Measurements from ENCODE around the gene SPI1. TPM values are rescaled to one million over a fixed set of nuclear protein-coding genes. Genes with fewer than 3 reads are reported as not detected.

Gene SPI1
- total RNA-seq, 1 donor from 2014 or later: not detected

DNA sequence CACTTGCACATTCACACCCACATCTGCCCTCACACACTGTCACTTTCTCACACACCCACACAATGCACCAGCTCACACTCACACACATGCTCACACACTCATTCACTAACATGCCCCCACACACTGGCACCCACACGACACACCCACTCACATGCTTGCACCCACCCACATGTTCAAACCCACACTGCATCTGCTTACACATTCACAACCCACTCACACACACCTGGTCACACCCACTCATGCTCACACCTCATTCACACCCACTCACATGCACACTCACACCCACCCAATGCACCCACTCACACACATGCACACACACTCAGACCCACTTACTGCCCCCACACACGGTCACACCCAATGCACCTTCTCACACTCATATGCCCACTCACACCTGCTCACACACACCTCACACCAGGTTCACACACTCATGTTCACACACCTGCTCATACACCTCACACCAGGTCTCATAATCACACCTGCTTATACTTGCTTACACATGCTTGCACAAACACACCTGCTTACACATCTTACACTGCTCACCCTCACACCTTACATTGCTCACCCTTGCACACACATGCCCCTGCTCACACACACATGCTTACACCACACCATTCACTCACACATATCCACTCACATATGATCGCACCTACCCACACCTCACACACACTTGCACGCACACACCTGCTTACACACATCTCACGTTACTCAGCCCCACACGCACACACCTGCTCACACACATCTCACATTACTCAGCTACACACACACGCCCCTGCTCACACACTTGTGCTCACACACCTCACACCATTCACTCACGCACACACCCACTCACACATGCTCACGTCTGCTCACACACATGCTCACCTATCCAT is 22.0 kb downstream of the SPI1 start:
- TF ChIP-seq, protein P1, sequence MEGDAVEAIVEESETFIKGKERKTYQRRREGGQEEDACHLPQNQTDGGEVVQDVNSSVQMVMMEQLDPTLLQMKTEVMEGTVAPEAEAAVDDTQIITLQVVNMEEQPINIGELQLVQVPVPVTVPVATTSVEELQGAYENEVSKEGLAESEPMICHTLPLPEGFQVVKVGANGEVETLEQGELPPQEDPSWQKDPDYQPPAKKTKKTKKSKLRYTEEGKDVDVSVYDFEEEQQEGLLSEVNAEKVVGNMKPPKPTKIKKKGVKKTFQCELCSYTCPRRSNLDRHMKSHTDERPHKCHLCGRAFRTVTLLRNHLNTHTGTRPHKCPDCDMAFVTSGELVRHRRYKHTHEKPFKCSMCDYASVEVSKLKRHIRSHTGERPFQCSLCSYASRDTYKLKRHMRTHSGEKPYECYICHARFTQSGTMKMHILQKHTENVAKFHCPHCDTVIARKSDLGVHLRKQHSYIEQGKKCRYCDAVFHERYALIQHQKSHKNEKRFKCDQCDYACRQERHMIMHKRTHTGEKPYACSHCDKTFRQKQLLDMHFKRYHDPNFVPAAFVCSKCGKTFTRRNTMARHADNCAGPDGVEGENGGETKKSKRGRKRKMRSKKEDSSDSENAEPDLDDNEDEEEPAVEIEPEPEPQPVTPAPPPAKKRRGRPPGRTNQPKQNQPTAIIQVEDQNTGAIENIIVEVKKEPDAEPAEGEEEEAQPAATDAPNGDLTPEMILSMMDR (conservative IDR thresholded peaks at IDR 0.05; ENCODE audit: low read depth, low read length): no peak
- no peak for DNase-seq (ENCODE audit: low read depth)
- no peak overlapping the region for H3K4me3 ChIP-seq (ENCODE audit: low read depth, low read length)

DNA sequence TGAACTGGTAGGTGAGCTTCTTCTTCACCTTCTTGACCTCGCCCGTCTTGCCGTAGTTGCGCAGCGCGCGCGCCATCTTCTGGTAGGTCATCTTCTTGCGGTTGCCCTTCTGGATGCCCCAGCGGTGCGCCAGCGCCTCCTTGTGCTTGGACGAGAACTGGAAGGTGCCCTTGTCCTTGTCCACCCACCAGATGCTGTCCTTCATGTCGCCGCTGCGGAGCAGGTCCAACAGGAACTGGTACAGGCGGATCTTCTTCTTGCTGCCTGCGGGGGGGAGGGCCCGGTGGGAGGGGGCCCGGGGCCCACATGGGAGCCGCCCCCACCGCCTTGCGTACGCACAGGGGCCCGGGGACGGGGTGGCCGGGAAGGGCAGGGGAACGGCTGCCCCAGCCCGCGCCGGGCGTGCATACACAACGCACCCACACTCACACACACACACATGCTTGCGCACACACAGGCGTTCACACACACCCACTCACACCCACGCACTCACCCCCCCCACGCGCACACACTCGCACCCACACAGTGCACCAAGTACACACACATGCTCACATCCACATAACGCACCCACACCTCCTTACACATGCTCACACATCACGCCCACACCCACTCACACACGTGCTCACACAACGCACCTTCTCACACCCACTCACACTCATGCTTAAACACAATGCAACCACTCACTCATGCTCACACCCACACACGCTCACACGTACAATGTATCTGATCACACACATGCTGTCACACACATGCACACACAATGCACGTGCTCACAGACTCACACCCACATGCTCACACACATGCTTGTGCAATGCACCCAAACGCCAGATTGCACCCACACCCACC is 22.8 kb downstream of the SPI1 start:
- TF ChIP-seq, protein P1 (conservative IDR thresholded peaks at IDR 0.05; ENCODE audit: low read depth, low read length): peak; percentile 90
- H3K4me3 ChIP-seq (ENCODE audit: low read depth, low read length): peak overlapping the region; percentile 57
- peak; percentile 38 for DNase-seq (ENCODE audit: low read depth)

DNA sequence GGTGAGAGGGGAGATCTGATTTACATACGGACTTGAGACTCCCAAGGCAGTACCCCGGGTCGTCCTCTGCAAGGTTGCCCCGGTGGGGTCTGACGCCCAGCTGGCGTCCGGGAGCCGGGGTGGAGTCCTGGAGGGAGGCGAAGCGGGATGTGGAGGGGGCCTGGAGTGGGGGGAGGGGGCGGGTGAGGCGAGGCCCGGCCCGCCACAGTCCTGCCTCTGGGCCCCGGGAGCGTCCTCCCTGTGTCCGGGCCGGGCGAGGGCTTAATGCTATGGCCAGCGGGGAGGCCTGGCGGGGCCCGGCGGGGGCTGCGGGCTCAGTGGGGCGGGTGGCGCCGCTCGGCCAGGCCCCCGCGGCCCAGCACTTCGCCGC is 23.4 kb downstream of the SPI1 start:
- TF ChIP-seq, protein P1 (conservative IDR thresholded peaks at IDR 0.05; ENCODE audit: low read depth, low read length): no peak
- peak overlapping the region; percentile 57 for H3K4me3 ChIP-seq (ENCODE audit: low read depth, low read length)
- DNase-seq (ENCODE audit: low read depth): no peak

DNA sequence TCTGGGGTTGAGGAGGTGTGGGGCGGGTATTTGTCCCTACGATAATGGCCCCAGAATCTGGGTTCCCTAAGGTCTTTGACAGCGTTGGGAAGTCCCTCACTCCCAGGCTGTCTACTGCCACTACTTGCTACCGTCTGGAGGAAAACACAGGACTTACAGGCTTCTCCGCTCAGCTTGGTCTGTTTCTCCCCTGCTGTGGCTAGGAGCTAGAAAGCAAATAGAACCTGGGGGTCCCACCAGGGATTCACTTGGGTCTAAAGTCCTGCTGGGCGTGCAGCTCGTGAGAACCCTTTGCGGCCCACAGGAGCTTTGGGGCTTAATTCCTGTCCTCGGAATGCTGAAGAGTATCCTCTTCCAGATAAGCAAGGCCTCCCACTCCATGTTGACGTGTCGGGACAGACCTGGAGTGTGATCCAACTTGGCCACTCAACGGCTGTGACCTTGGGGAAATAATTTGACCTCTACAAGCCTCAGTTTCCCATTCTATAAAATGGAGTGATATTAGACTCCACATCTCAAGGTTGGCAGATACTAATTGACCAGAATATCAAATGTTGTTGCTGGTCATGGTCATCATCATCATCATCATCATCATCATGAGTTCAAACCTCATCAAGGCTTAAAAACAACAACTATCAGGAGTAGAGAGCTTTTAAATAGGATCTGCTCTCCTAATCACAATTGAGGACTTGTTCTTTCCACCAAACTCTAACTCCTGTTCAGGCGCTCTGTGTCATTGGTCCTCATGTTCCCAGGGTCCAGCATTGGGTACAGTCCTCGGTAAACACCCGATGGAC is 24.2 kb downstream of the SPI1 start:
- DNase-seq (ENCODE audit: low read depth): no peak

GRCh38 chr11:47352556-47352955 is 25.8 kb downstream of the SPI1 start, which contains the start of gene MYBPC3:
Gene MYBPC3, minus strand, starts transcription at chr11:47352702. Its CDS starts 55 bp downstream, at chr11:47352647.
- TF ChIP-seq, protein P1 (conservative IDR thresholded peaks at IDR 0.05; ENCODE audit: low read depth, low read length): no peak
- H3K4me3 ChIP-seq (ENCODE audit: low read depth, low read length): no peak within 1 kb of the TSS

More for the DNA sequence above, 24.2 kb downstream of the SPI1 start:
- TF ChIP-seq, protein P1 (conservative IDR thresholded peaks at IDR 0.05; ENCODE audit: low read depth, low read length): no peak
- peak overlapping the region; percentile 57 for H3K4me3 ChIP-seq (ENCODE audit: low read depth, low read length)

More at GRCh38 chr11:47352556-47352955, 25.8 kb downstream of the SPI1 start, which contains the start of gene MYBPC3:
- no peak for DNase-seq (ENCODE audit: low read depth)
